ENCODE data around the gene MISP.

- TF ChIP-seq CTCF (IDR thresholded peaks at IDR 0.05) (no peak), POLR2A (IDR thresholded peaks at IDR 0.05; ENCODE audit: low read length) (no peak), BHLHE40 (IDR thresholded peaks at IDR 0.05; ENCODE audit: low read depth, low read length) (no peak), HOXA7 (CRISPR knock-in tag; IDR thresholded peaks at IDR 0.05) (no peak), MAX (IDR thresholded peaks at IDR 0.05) (no peak), EP300 (IDR thresholded peaks at IDR 0.05) (no peak), ESRRA (IDR thresholded peaks at IDR 0.05; ENCODE audit: borderline replicate concordance, low read length) (no peak), EHMT2 (IDR thresholded peaks at IDR 0.05; ENCODE audit: low read depth) (no peak), ZNF302 (CRISPR knock-in tag; IDR thresholded peaks at IDR 0.05) (no peak), RAD21 (conservative IDR thresholded peaks at IDR 0.05 in 1 of 2, IDR thresholded peaks at IDR 0.05 in 1 of 2) (no peak), USF2 (IDR thresholded peaks at IDR 0.05) (no peak), NFE2L2 (conservative IDR thresholded peaks at IDR 0.05; ENCODE audit: low read length) (no peak), PHF8 (IDR thresholded peaks at IDR 0.05; ENCODE audit: borderline replicate concordance, low read depth) (no peak)
These were observed 60.7 kb downstream of the MISP start for GRCh38 chr19:811506-812048.
